GM06990 (cell line): Measurements from ENCODE around the gene MICALL2.

Source experiments
- DNase-seq: peaks from one replicate; pipeline ENCODE4 v3.0.0-alpha.2; 2011; ENCODE audit not compliant: insufficient read length; ENCODE audit errors: extremely low read depth
- H3K27me3 ChIP-seq: replicated peaks from 2 replicates; pipeline ENCODE4 v1.6.0; 2011; ENCODE audit warnings: low read length; ENCODE audit not compliant: control insufficient read depth, insufficient read depth
- H3K36me3 ChIP-seq: 2 replicates; pipeline ENCODE4 v1.5.1; 2011; ENCODE audit warnings: low read length; ENCODE audit not compliant: control insufficient read depth, insufficient read depth
- H3K4me3 ChIP-seq: replicated peaks from 2 replicates; pipeline ENCODE4 v1.5.1; 2011; ENCODE audit warnings: low read depth, mild to moderate bottlenecking, control low read depth, low read length
- CTCF ChIP-seq: IDR thresholded peaks from 2 replicates; pipeline ENCODE4 v1.5.1; 2011; ENCODE audit warnings: low read length, control low read depth, mild to moderate bottlenecking, inconsistent platforms; ENCODE audit not compliant: insufficient read depth, poor library complexity, severe bottlenecking

MICALL2 gene

GRCh38 chr7:1457949-1458682 lies 1.2 kb downstream of the MICALL2 start:
- no peaks in the 10 kb centered on the region; the same call in 1 of the 2 replicates for H3K27me3 ChIP-seq
- H3K4me3 ChIP-seq = no peak overlapping the region; the same call in 1 of the 2 replicates
- TF ChIP-seq CTCF = no peak
- DNase-seq = no peak
- no peaks in the 10 kb centered on the region for H3K36me3 ChIP-seq

- no peaks in the 10 kb centered on the region for H3K36me3 ChIP-seq
- no peaks in the 10 kb centered on the region; the same call in 1 of the 2 replicates for H3K27me3 ChIP-seq
- DNase-seq = no peak
- no peak overlapping the region for H3K4me3 ChIP-seq
- TF ChIP-seq CTCF = no peak
Measured at GRCh38 chr7:1457059-1457948, 2.0 kb downstream of the MICALL2 start.

GRCh38 chr7:1455955-1456354 lies 3.3 kb downstream of the MICALL2 start:
- no peaks in the 10 kb centered on the region; the same call in 1 of the 2 replicates for H3K27me3 ChIP-seq
- no peak for TF ChIP-seq CTCF
- no peak overlapping the region for H3K4me3 ChIP-seq
- DNase-seq = no peak
- no peaks in the 10 kb centered on the region for H3K36me3 ChIP-seq

- Histone ChIP-seq H3K36me3 (no peaks in the 10 kb centered on the region), H3K4me3 (no peak overlapping the region), H3K27me3 (no peaks in the 10 kb centered on the region; the same call in 1 of the 2 replicates)
- no peak for DNase-seq
- TF ChIP-seq CTCF = no peak
Measured at GRCh38 chr7:1455241-1455939, 3.9 kb downstream of the MICALL2 start.

- Histone ChIP-seq H3K4me3 (no peak overlapping the region), H3K36me3 (no peaks in the 10 kb centered on the region), H3K27me3 (no peaks in the 10 kb centered on the region; the same call in 1 of the 2 replicates)
- TF ChIP-seq CTCF = no peak
- DNase-seq = no peak
Measured at GRCh38 chr7:1454542-1454941, 4.7 kb downstream of the MICALL2 start.
